Activated T-helper 9 cell treated with anti-CD3 and anti-CD28 coated beads, Interleukin-2, amount 50 U/mL, for 16 hours (primary cell): Measurements from ENCODE around the gene NINL.
"Not testable (repeated sequence)": the region's sequence is repeated elsewhere in the genome, so short reads cannot be mapped to it uniquely, and the experiment has no call there.

Source experiments
- DNase-seq: peaks from one replicate; pipeline ENCODE4 v3.0.0-alpha.2; 2020; ENCODE audit warnings: low read depth

NINL gene

DNA sequence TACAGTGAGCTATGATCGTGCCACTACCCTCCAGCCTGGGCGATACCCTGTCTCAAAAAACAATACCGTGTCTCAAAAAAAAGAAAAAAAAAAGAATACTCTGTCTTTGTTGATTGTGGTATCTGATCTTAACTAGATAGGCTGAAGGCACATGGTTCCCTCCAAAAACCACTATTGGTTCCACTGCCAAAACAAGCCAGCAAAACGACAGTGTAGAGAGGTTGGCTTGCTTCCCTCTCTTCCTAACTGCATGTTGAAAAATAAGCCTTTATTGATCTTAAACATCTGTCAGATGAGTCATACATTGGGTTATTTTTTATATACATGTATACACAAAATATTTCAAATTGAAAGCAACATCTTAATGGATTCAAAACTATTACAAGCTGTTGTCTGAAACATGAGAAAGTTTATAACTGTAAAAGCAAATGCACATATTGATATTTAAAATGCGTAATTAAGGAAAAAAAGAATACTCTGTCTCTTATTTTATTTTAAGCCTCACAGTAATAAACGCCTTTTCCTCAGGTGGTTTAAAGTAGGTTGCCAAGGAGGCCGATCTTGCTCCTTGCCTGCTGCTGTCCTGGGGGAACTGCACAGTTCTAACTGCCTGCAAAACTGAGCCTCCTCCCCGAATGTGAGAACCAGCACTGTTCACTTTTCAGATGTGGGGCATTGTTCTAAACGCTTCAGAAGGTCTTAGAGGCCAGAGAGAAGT lies 7.0 kb upstream of the NINL start:
- no peak for DNase-seq

DNA sequence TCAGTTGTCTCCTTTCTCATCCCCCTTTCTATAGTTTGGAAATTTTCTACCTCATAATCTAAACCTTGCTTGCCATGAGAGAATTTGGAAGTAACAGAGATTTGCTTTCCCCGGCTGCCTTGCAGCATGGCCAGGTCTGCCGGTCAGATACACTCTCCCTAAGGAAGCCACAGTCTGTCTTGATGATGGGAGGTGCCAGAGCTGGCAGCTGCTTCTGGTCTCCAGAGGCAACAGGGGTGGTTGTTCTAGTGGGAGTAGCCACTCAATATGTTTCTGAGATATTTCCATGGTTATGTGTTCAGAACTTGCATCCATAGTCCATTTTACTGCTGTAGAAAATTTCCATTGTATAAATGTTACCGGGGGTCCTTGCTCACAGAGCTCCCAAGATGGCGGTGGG lies 5.4 kb upstream of the NINL start:
- not testable (repeated sequence) for DNase-seq

DNA sequence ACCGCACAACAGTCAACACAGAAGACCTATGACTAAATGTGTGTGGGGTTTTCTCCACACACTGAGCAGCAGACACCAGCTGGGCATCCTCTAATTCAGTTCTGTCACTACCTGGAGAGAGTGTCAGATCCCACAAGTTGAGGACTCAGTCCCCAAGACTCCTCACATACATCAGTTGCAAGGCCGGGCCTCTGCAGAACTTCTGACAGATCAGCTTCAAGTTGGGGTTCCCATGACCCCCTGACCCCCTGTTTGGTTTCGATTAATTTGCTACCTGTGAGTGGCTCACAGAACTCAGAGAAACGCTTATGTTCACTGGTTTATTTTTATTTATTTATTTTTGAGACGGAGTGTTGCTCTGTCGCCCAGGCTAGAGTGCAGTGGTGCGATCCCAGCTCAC lies 3.2 kb upstream of the NINL start:
- DNase-seq, result no peak

DNA sequence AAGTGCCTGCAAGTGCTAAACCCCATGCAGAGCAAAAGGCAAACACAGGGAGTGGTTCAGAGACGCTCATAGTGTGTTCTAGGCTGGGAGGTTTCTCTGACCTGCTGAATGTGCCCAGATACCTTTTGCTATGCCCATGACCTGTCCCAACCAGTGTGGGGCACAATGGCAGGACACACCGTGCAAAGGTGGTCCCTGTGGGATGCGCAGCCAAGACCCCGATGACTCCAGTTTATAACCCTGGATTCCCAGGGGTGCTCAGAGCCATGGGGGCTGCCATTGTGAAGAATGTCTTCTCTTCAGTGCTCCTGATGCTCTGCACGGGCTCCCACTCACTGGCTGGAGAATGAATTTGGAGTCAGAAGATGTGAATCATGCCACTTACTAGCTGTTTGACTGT lies 2.2 kb upstream of the NINL start:
- DNase-seq, result no peak

DNA sequence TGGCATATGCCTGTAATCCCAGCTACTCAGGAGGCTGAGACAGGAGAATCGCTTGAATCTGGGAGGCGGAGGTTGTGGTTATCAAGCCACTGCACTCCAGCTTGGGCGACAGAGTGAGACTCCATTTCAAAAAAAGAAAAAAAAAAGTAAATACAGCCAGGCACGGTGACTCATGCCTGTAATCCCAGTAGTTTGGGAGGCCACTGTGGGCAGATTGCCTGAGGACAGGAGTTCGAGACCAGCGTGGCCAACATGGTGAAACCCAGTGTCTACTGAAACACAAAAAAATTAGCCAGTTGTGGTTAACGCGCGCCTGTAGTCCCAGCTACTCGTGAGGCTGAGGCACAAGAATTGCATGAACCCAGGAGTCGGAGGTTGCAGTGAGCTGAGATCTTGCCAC lies 1.5 kb upstream of the NINL start:
- no peak for DNase-seq

DNA sequence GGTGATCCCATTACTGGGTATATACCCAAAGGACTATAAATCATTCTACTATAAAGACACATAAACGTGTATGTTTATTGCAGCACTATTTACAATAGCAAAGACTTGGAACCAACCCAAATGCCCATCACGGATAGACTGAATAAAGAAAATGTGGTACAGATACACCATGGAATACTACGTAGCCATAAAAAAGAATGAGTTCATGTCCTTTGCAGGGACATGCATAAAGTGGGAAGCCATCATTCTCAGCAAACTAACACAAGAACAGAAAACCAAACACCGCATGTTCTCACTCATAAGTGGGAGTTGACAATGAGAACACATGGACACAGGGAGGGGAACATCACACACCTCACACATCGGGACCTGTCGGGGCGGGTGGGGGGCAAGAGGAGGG lies 1.7 kb downstream of the NINL start:
- not testable (repeated sequence) for DNase-seq

DNA sequence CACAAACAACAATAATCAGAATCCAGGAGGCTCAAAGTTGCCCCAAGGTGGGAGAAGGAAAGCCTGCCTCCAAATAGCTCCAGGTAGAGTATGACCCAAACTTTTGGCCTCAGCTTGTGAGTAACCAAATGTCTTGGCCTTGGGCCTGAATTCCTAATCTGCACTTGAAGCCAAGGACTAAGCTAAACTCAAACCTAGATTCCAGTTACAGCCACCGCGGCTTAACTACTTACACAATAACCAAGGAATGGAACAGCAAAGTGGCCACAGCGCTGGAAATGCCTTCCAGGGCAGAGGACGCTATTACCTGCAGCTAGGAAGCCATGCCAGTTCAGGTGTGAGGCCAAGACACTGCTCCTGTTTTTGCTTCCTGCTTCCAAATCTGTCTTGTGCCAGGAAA lies 4.6 kb downstream of the NINL start:
- DNase-seq, result no peak

DNA sequence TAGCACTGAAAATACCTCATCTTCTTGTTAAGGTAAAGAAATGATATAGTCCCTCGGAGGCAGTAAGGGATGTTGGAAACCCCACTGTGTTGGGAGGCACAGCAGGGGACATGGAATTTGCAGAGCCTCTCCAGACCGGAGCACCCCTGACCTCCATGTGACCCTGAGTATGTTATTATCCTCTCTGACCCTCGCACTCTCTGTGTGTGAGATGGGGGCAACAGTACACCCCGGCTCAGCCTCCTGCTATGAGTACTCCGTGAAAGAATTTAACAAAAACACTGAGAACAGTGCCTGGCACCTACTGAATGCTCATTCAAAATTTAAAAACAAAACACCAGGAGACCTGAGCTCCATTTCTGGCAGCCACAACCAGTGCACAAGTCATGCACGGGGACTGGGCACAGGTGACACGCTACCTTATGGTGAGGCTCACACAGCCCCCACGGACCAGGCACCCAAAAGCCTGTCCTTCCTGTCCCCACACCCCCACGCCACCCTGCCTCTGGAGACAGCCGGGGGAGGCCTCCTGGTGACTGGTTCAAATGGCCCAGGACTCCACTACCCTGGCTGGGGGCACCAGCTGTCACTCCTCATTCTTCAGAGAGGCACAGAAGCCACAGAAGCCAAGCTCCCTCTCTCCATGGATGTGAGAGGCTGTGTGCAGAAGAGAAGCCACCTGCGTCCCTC lies 6.1 kb downstream of the NINL start:
- DNase-seq, result no peak

DNA sequence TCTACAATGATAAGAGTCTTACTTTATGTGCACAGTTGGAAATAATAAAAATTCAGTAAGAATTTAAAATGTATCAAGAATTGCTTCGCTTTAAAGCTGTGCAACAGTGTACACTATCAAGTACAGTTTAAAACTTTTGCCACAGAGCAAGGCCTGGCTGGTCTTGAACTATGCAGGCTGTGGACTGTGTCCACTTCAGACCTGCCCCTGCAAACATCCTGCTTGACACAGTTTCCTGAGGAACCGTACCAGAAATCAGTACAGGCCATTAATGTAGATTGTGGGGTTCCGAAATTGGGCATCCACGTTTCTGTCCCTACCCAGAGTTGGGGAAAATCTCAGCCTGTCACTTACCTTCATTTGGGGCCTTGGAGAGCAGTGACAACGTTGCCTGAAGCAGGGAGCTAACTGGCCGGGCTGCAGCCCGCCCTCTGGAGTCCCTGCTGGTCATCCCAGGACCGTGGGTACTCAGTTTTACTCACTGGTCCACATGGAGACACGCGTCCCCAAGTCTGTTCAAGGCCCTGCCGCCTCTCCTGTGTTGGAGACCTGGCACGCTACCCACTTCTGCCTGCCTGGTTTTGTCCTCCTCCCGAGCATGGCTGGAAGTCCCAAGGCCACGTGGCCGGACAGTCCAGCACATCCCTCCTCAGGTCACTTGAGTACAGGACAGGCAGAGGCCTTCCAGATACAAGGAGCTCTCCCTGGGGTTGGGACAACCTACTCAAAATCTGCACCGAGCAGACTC lies 8.4 kb downstream of the NINL start:
- DNase-seq, result no peak

DNA sequence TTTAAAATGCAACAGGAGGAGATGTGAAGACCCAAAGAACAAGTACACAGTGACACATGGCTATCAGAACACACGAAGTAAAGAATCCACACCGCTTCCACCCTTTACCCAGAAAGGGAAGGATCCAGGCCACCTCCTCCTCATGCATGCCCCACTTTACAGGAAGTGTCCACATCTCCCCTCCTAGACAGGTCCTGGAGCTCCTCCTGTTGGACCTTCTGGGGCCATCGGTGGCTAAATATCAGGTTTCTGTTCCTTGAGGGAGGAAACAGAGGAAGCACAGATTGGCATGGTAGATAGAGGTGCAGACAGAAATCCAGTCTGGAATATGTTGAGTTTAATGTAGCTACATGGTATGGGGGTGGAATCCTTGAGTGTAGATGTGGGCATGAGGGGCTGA lies 10.9 kb downstream of the NINL start:
- no peak for DNase-seq

DNA sequence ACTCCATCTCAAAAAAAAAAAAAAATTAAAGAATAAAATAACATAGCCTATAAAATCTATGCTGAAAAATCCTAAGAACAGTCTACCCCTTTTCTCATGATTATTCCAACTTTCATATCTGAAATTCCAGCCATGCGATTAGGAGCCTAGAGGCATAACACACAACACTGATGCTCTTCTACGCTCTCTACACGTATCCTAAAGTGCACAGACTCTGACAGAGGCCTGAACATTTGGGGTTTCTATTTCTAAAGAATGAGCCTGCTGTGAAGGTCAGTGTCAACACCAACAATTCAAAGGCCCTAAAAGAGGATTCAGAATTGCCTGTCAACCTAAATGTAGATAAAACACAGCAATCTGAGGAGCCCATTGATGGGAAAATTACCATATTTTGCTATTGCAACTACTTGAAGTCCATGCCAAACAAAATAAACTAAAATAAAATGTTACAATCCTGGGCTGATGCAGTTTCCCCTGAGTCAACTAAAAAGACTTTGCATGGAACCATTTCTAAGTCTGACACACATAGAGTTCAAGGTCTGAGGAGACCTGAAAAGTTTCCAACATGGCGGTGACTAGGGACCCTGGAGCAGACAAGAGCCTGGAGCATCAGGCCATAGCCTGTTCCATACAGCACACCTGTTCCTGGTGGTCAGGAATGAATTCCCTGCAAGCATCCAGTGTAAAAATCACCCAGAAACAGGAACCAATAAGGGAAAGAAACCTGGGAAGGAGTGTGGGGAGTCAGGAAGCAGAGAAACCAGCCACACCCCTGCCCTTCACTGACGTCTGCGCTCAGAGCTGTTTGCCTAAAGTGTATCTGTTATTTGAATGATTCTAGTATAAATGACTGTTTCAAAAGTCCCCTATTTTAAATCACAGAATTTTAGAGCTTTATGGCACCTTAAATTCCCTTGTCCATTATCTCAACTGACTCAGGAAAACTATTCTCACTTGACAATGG lies 11.8 kb downstream of the NINL start:
- no peak for DNase-seq

DNA sequence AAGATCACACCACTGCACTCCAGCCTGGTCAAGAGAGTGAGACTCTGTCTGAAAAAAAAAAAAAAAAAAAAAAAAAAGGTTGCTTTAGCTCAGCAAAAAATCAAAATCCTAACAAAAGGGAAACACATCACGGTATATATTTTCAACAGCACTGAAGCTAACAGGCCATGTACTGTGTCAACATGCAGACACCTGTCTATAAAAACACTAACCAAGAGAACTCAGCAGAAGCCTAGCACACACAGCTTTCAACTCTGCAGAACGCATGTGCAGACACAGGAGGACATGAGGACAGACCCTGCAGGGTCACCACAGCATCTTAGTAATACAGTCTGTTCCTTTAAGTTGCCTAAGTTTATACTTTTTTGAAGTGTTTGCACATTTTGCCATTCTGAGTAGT lies 13.5 kb downstream of the NINL start:
- DNase-seq, result no peak

DNA sequence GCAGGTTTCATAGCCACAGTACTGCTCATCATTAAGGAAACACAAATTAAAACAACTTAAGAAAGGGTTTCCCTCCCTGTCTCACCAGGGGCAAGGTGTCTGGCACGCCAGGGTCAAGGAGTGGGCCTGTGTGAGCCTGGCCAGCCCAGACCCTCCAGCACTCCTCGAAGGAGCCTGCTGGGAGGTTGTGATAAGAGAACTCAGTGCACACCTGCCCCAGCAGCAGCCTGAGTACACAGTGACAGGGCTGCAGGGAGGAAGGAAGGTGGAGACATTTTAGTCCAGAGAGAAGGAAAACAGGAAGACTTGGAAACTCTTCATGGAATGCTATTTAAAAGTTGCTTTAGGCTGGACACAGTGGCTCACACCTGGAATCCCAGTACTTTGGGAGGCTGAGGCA lies 14.1 kb downstream of the NINL start:
- no peak for DNase-seq

DNA sequence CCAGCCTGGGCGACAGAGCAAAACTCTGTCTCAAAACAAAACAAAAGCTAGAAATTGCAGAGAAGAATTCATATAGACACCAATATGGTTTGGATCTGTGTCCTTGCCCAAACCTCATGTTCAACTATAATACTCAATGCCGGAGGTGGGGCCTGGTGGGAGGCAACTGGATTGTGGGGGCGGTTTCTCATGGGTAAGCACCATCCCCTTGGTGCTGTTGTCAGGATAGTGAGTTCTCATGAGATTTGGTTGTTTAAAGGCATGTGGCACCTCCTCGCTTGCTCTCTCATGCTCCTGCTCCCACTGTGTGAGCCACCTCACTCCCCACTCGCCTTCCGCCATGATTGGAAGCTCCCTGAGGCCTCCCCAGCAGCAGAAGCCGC lies 15.2 kb downstream of the NINL start:
- no peak for DNase-seq

DNA sequence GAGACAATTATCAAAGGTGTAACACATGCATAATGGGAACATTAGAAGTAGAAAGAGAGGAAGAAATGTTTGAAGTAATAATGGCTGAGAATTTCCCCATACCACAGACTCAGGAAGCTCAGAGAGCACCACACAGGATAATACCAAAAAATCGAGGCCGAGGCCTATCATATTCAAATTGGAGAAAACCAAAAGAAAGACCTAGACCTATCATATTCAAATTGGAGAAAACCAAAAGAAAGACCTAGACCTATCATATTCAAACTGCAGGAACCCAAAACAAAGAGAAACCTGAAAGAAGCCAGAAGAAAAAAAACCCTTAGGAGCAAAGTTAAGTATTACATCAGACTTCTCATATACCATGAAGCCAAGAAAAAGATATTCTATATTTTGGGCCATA lies 18.0 kb downstream of the NINL start:
- DNase-seq, result no peak

DNA sequence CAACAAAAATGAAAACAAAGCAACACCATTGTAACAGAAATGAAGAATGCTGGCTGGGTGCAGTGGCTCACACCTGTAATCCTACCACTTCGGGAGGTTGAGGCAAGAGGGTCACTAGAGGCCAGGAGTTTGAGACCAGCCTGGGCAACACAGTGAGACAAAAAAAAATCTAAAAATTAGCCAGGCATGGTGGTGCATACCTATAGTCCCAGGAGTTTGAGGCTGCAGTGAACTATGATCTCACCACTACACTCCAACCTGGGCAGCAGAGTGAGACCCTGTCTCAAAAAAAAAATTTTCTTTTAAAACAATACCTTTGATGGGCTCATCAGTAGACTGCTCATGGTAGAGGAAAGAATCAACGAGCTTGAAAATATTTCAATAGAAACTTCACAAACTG lies 18.5 kb downstream of the NINL start:
- no peak for DNase-seq

DNA sequence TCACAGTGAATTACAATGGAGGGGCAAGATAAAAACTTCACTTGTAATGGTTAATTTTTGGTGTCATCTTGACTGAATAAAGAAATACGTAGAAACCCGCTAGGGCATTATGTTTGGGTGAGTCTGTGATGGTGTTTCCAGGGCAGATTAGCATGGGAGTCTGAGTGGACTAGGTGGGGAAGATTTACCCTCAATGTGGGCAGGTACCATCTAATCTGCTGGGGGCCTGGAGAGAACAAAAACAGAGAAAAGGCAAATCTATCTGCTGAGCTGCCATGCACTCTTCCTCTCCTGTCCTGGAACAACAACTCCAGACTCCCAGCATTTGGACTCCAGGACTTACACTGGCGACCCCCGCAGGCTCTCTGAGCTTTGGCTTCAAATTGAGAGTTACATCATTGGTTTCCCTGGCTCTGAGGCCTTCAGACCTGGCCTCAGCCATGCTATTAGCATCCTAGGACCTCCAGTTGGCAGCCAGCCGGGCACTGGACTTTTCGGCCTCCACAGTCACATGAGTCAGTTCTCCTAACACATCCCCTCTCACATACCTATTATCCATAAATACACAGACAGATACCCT lies 19.7 kb downstream of the NINL start:
- no peak for DNase-seq

DNA sequence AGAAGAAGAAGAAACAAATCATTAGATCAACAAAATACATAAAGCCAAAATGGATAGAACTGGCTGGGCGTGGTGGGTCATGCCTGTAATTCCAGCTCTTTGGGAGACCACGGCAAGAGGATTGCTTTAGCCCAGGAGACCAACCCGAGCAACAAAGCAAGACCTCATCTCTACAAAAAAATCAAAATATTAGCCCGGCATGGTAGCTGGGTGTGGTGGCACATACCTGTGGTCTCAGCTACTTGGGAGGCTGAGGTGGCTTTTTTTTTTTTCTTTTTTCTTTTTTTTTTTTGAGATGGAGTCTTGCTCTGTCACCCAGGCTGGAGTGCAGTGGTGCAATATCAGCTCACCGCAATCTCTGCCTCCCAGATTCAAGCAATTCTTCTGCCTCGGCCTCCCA lies 21.5 kb downstream of the NINL start:
- no peak for DNase-seq

DNA sequence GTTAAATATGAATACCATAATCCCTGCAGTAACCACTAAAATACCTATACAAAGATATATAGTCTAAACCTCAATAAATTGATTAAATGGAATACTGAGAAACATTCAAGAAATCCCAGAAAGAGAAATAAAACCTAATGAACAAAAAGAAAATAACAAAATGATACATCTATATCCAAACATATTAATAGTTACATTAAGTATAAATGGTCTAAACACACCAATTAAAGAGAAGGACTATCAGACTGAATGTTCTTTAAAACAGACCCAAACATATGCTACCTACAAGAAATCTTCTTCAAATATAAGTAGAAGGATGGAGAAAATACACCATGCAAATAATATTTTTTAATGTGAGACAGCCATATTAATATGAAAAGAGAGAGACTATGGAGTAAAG lies 22.0 kb downstream of the NINL start:
- DNase-seq, result no peak

DNA sequence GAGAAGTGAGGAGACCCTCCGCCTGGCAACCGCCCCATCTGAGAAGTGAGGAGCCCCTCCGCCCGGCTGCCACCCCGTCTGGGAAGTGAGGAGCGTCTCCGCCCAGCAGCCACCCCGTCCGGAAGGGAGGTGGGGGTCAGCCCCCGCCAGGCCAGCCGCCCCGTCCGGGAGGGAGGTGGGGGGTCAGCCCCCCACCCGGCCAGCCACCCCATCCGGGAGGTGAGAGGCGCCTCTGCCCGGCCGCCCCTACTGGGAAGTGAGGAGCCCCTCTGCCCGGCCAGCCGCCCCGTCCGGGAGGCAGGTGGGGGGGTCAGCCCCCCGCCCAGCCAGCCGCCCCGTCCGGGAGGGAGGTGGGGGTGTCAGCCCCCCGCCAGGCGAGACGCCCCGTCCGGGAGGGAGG lies 23.6 kb downstream of the NINL start:
- not testable (repeated sequence) for DNase-seq

DNA sequence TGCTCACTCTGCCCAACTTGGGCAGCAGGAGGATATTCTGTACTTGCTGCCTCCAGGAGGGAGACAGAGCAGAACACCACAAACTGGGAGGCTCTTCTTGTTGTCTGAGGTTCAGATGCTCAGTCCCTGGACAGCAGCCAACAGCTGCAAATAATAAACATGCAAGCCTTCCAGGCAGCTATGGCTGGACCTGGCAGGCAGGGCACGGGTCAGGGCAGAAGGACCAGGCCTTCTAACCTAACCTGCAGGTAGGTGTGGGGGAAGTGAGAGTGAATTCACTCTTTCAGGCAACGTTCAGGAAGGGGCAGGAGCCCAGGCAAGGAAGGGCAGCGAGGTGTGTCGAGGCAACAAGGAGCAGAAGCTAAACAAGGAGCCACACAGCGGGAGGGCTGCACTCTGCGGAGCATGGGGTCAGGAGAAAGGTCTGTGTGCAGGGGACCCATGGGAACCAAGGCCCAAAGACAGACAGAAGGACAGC lies 31.5 kb downstream of the NINL start:
- DNase-seq, result no peak

DNA sequence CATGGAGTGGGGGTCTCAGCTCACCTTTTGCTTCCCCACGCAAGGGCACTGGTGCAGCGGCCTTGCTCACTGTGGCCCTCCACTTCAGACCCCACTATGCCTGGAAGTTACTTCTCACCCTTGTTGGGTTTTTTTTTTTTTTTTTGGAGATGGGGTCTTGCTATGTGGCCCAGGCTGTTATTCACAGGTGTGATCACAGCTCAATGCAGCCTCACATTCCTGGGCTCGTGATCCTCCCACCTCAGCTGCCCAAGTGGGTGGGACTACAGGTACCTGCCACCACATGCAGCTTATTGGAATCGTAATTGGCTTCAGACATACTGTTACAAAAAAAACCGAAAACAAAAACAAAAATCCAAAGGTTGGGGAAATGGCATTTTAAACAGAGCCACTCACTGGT lies 32.4 kb downstream of the NINL start:
- DNase-seq, result no peak
